ENCODE results near the gene CDCA4. TPM values are rescaled to one million over a fixed set of nuclear protein-coding genes. Genes with fewer than 3 reads are reported as not detected.

Gene CDCA4
- total RNA-seq, 1 experiment from 2014 or later = 25.2 TPM

DNA sequence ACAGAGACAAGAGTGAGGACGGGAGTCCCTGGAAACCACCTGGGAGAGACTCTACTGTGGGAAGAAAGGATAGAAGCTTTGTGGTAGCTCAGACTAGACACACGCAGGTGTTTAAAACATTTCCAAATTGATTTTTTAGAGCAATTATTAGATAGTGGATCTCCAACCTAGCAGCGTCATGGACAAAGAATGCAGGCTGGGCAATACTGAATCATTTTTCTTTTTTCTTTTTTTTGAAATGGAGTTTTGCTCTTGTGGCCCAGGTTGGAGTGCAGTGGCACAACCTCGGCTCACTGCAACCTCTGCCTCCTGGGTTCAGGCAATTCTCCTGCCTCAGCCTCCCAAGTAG, 31.2 kb upstream of the CDCA4 start:
- no peak overlapping the region for H3K9ac ChIP-seq (ENCODE audit: low read length)
- DNase-seq = no peak
- H3K9me3 ChIP-seq (ENCODE audit: low read length) = no peaks in the 10 kb centered on the region
- H3K79me2 ChIP-seq (ENCODE audit: low read length) = no peaks in the 10 kb centered on the region
- no peaks in the 10 kb centered on the region for H3K4me1 ChIP-seq (ENCODE audit: low read length)
- no peak overlapping the region for H3K4me3 ChIP-seq (ENCODE audit: low read length)
- H3K9me2 ChIP-seq (replicated peaks; ENCODE audit: insufficient read depth, low read length) = no peaks in the 10 kb centered on the region
- no peaks in the 10 kb centered on the region for H4K20me1 ChIP-seq (ENCODE audit: insufficient read depth, low read depth, low read length)
- H3K36me3 ChIP-seq (ENCODE audit: insufficient read depth, low read length) = no peaks in the 10 kb centered on the region
- no peak overlapping the region for H2AFZ ChIP-seq (ENCODE audit: low read length)
- no peak overlapping the region for H3K4me2 ChIP-seq (ENCODE audit: low read depth, low read length, poor library complexity, severe bottlenecking)
- no peak overlapping the region for H3K27ac ChIP-seq (ENCODE audit: low read length)
- no peaks in the 10 kb centered on the region for H3K27me3 ChIP-seq (ENCODE audit: low read length)

DNA sequence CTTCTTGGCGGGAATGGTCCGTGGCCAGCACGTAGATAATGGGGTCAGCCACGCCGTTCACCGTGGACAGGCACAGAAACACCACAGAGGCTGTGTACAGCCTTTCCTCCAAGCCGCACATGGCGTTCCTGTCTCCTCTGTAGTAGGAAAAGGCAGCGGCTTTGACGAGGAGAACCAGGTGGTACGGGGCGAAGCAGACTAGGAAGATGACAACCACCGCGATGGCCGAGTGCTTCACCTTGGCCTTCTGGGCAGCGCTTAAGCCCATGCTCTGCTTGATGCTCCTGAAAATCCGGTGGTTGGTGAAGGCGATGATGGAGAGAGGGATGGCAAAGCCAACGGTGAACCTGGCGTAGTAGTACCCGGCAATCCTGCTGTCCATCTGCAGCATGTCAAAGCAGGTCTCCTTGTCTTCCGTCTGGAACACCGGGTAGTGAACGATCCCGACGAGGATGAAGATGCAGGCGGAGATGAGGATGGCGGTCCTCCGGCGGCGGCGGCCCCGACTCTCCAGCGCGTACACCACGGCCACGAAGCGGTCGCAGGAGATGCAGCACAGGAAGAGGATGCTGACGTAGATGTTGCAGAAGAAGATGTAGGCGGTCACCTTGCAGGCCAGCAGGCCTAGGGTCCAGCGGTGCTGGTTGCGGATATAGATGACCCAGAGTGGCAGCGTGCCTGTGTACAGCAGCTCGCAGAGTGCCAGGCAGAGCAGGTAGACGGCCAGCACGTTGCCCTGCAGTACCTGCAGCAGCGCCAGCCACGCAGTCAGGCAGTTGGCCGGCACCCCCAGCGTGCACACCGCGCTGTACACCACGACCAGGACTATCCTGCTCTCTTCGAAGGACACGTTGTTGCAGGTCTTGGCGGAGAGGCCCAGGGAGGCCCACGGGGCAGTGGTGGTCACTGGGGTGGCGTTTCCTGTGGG, 30.6 kb upstream of the CDCA4 start:
- DNase-seq = no peak
- Histone ChIP-seq H3K79me2 (ENCODE audit: low read length) (no peaks in the 10 kb centered on the region), H3K4me1 (ENCODE audit: low read length) (no peaks in the 10 kb centered on the region), H3K9me2 (replicated peaks; ENCODE audit: insufficient read depth, low read length) (no peaks in the 10 kb centered on the region), H3K9ac (ENCODE audit: low read length) (no peak overlapping the region), H4K20me1 (ENCODE audit: insufficient read depth, low read depth, low read length) (no peaks in the 10 kb centered on the region), H3K4me3 (ENCODE audit: low read length) (no peak overlapping the region), H3K27ac (ENCODE audit: low read length) (no peak overlapping the region), H3K27me3 (ENCODE audit: low read length) (no peaks in the 10 kb centered on the region), H3K4me2 (ENCODE audit: low read depth, low read length, poor library complexity, severe bottlenecking) (no peak overlapping the region), H3K36me3 (ENCODE audit: insufficient read depth, low read length) (no peaks in the 10 kb centered on the region), H3K9me3 (ENCODE audit: low read length) (no peaks in the 10 kb centered on the region), H2AFZ (ENCODE audit: low read length) (no peak overlapping the region)

DNA sequence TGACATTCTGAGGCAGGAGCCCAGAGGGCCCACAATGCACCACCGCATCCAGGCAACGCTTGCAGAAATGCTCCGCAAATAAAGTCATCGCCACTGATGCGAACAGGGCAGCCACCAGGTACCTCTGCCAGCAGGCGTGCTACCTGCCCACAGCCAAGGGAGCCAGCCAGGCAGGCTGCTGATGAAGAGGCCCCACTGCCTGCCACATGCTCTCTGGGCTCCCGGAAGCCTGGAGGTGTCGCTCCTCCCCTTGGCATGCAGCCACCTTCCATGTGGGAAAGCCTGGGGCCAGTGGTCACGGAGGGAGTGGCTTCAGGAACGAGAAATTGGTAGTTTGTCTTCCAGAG, 29.6 kb upstream of the CDCA4 start:
- Histone ChIP-seq H3K4me2 (ENCODE audit: low read depth, low read length, poor library complexity, severe bottlenecking) (no peak overlapping the region), H3K36me3 (ENCODE audit: insufficient read depth, low read length) (no peaks in the 10 kb centered on the region), H3K9me2 (replicated peaks; ENCODE audit: insufficient read depth, low read length) (no peaks in the 10 kb centered on the region), H3K27me3 (ENCODE audit: low read length) (no peaks in the 10 kb centered on the region), H3K27ac (ENCODE audit: low read length) (no peak overlapping the region), H4K20me1 (ENCODE audit: insufficient read depth, low read depth, low read length) (no peaks in the 10 kb centered on the region), H3K4me3 (ENCODE audit: low read length) (no peak overlapping the region), H3K4me1 (ENCODE audit: low read length) (peaks cover 3% of the 10 kb centered on the region), H2AFZ (ENCODE audit: low read length) (no peak overlapping the region), H3K79me2 (ENCODE audit: low read length) (no peaks in the 10 kb centered on the region), H3K9ac (ENCODE audit: low read length) (no peak overlapping the region), H3K9me3 (ENCODE audit: low read length) (no peaks in the 10 kb centered on the region)
- no peak for DNase-seq

DNA sequence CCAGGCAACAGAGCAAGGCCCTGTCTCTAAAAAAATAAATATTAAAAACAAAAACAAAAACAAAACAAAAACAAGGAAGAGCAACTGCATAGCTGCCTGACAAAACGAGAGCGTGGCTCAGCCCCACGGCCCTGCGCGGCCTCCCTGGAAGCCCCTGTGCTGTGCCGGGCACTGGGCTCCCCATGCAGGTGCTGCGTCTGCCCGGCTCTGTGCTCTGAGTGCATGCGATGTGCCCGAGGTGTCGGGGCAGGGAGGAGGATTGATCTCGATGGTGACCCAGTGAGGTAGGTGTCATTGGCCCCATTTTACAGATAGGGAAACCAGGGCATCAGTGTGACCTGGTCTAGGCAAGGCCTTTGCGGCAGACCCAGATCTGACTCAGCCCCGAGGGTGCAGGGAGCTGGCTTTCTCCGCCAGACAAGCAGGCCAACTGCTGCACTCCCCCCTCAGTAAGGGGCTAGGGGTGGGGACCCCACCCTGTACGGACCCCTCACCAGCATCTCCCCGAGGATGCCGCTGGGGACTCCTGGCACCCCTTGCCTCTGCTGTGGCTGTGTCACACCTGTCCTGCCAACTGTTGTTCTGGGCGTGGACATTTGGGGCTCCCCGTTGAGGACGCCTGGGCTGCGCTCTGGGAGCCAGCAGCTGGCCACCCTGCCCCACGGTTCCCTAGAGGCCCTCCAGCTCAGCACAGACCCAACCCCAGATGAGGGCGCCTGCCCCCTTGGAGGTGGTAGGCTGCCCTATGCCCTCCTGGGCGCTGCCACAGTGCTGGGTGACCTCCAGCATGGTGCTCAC, 29.1 kb upstream of the CDCA4 start:
- H3K4me1 ChIP-seq (ENCODE audit: low read length) = peaks cover 3% of the 10 kb centered on the region
- no peak overlapping the region for H3K4me2 ChIP-seq (ENCODE audit: low read depth, low read length, poor library complexity, severe bottlenecking)
- no peak overlapping the region for H3K4me3 ChIP-seq (ENCODE audit: low read length)
- H3K79me2 ChIP-seq (ENCODE audit: low read length) = no peaks in the 10 kb centered on the region
- no peaks in the 10 kb centered on the region for H3K36me3 ChIP-seq (ENCODE audit: insufficient read depth, low read length)
- no peak overlapping the region for H3K9ac ChIP-seq (ENCODE audit: low read length)
- no peaks in the 10 kb centered on the region for H3K9me3 ChIP-seq (ENCODE audit: low read length)
- 0 out of 2 replicates have a peak, but pooled peaks cover under 1% of the 10 kb centered on the region for H3K27me3 ChIP-seq (ENCODE audit: low read length)
- H3K9me2 ChIP-seq (replicated peaks; ENCODE audit: insufficient read depth, low read length) = no peaks in the 10 kb centered on the region
- H3K27ac ChIP-seq (ENCODE audit: low read length) = no peak overlapping the region
- no peak overlapping the region for H2AFZ ChIP-seq (ENCODE audit: low read length)
- no peaks in the 10 kb centered on the region for H4K20me1 ChIP-seq (ENCODE audit: insufficient read depth, low read depth, low read length)
- no peak for DNase-seq

DNA sequence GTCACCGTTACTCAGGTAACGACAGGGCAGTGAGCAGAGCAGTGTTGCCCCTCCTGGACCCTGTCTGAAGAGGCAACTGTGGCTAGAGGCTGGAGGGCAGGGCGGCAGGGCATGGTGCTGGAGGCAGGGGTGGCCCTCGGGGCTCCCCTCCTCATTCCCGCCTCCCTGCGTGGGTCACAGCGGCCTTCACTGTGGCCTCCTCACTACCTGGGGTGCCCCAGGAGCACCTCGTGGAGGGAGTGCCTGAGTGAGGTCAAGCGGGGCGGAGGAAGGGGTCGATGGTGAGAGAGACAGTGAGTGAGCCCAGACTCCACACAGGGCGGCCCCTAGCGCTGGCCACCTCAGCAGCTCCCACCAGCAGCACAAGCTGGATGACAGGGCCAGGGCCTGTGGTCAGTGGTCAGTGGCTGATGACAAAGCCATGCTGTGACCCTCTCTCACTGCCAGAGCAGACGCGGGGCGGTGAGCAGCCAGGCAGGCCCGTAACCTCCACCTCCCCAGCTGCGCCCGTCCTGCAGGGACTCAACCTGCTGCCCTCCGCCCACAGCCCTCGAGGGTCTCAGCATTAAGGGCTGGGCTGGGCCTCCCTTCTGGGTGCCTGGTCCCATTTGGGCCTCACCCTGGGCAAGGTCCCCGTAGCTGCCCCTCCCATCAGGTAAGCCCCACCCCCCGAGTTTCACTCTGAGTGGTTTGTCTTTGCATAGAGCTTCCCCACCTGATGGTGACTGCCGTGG, 26.6 kb upstream of the CDCA4 start:
- H2AFZ ChIP-seq (ENCODE audit: low read length) = no peak overlapping the region
- H3K9me3 ChIP-seq (ENCODE audit: low read length) = no peaks in the 10 kb centered on the region
- no peaks in the 10 kb centered on the region for H3K79me2 ChIP-seq (ENCODE audit: low read length)
- H3K4me2 ChIP-seq (ENCODE audit: low read depth, low read length, poor library complexity, severe bottlenecking) = no peak overlapping the region
- H3K27ac ChIP-seq (ENCODE audit: low read length) = no peak overlapping the region
- H3K36me3 ChIP-seq (ENCODE audit: insufficient read depth, low read length) = no peaks in the 10 kb centered on the region
- DNase-seq = peak; percentile 30
- H3K9me2 ChIP-seq (replicated peaks; ENCODE audit: insufficient read depth, low read length) = no peaks in the 10 kb centered on the region
- H3K9ac ChIP-seq (ENCODE audit: low read length) = no peak overlapping the region
- H3K27me3 ChIP-seq (ENCODE audit: low read length) = 0 out of 2 replicates have a peak, but pooled peaks cover 3% of the 10 kb centered on the region
- no peak overlapping the region for H3K4me3 ChIP-seq (ENCODE audit: low read length)
- no peaks in the 10 kb centered on the region for H4K20me1 ChIP-seq (ENCODE audit: insufficient read depth, low read depth, low read length)
- H3K4me1 ChIP-seq (ENCODE audit: low read length) = peaks cover 3% of the 10 kb centered on the region

DNA sequence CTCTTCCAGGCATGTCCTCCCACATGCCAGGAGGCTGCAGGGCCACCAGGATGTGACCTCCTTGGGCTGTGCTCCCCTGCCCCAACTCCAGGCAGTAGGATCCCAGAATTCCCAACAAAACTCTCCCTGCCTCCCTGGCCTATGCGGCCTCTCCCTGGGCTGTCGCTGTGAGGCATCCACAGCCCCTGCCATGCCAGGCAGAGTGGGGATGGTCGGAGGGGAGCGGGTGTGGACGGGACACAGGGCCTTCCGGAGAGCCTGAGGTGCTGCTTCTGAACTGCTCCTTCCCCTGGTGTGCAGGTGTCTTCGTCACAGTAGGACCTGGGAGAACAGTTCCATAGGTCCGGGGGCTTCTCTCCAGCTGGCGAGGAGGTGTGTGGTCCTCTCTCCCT, 26.0 kb upstream of the CDCA4 start:
- no peaks in the 10 kb centered on the region for H3K79me2 ChIP-seq (ENCODE audit: low read length)
- no peak for DNase-seq

DNA sequence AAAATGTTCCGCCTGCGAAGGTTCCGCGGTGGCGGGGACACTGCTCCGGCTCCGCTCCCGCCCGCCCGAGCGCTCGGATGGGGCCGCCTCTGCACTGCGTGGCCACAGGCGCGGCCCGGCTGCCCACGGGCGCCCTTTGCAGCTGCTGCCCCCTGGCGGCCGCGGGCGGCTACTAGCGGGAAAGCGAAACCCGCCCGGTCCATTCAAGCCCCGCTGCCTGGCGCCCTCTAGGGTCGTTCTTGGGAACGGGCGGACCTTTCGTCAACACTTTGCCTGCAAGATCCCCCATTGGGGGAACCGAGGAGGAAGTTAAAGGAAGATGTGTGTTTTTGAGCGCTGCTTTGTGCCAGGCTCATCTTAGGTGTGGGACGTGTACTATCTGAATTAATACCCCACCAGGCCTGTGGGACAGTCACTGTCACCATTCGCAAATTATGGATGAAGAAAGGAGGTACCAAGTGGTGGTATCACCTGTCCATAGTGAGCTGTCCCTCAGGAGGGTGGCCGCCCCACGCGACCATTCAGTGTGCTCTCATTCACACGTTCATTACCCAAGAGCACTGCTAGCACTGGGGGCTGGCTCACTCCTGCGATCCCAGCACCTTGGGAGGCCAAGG, 24.9 kb upstream of the CDCA4 start:
- H3K27me3 ChIP-seq (ENCODE audit: low read length) = 0 out of 2 replicates have a peak, but pooled peaks cover 3% of the 10 kb centered on the region
- peaks cover 3% of the 10 kb centered on the region for H3K4me1 ChIP-seq (ENCODE audit: low read length)
- no peaks in the 10 kb centered on the region for H3K36me3 ChIP-seq (ENCODE audit: insufficient read depth, low read length)
- no peak overlapping the region for H3K9ac ChIP-seq (ENCODE audit: low read length)
- no peaks in the 10 kb centered on the region for H4K20me1 ChIP-seq (ENCODE audit: insufficient read depth, low read depth, low read length)
- DNase-seq = peak; percentile 98
- no peak overlapping the region for H3K27ac ChIP-seq (ENCODE audit: low read length)
- H3K4me2 ChIP-seq (ENCODE audit: low read depth, low read length, poor library complexity, severe bottlenecking) = no peak overlapping the region
- H3K4me3 ChIP-seq (ENCODE audit: low read length) = no peak overlapping the region
- no peaks in the 10 kb centered on the region for H3K79me2 ChIP-seq (ENCODE audit: low read length)
- H3K9me2 ChIP-seq (replicated peaks; ENCODE audit: insufficient read depth, low read length) = no peaks in the 10 kb centered on the region
- H2AFZ ChIP-seq (ENCODE audit: low read length) = no peak overlapping the region
- no peaks in the 10 kb centered on the region for H3K9me3 ChIP-seq (ENCODE audit: low read length)

More for the DNA sequence above, 26.0 kb upstream of the CDCA4 start:
- Histone ChIP-seq H3K27me3 (ENCODE audit: low read length) (0 out of 2 replicates have a peak, but pooled peaks cover 3% of the 10 kb centered on the region), H4K20me1 (ENCODE audit: insufficient read depth, low read depth, low read length) (no peaks in the 10 kb centered on the region), H3K27ac (ENCODE audit: low read length) (no peak overlapping the region), H3K4me1 (ENCODE audit: low read length) (peaks cover 3% of the 10 kb centered on the region), H3K4me3 (ENCODE audit: low read length) (no peak overlapping the region), H3K9me3 (ENCODE audit: low read length) (no peaks in the 10 kb centered on the region), H3K36me3 (ENCODE audit: insufficient read depth, low read length) (no peaks in the 10 kb centered on the region), H3K9me2 (replicated peaks; ENCODE audit: insufficient read depth, low read length) (no peaks in the 10 kb centered on the region), H3K9ac (ENCODE audit: low read length) (no peak overlapping the region), H2AFZ (ENCODE audit: low read length) (no peak overlapping the region), H3K4me2 (ENCODE audit: low read depth, low read length, poor library complexity, severe bottlenecking) (no peak overlapping the region)

All from Karpas-422 (cell line).